ENCODE measurements around the gene IRAK1BP1.

GRCh38 chr6:78830805-78831204 lies 36.5 kb upstream of the IRAK1BP1 start:
- TF ChIP-seq CTCF (IDR thresholded peaks at IDR 0.05) (no peak), REST (IDR thresholded peaks at IDR 0.05; ENCODE audit: insufficient read depth in 1 of 2, low read depth in 2 of 2, low read length in 1 of 2) (no peak)
